Panc1 (cell line): ENCODE results near the gene SPAG6. TPM values are rescaled to one million over a fixed set of nuclear protein-coding genes. Genes with fewer than 3 reads are reported as not detected.

ENCODE experiments used
- ATAC-seq: fragments of 200-7000 bp; cut with Tn5 transposase; 2 replicates; pipeline ENCODE4 v1.9.1; 2020; ENCODE audit warnings: mild to moderate bottlenecking, moderate library complexity
- BruUV-seq: library from RNA; stranded (reverse); fragments of 400-500 nt; replicated peaks from 2 replicates; lab custom pipeline; 2021; lab: Mats Ljungman, UMichigan
- CTCF ChIA-PET: fragments of 300-600 bp; sonication (Branson Sonifier 250); formaldehyde crosslinking; loops from one replicate; lab custom pipeline; 2022; ENCODE audit warnings: antibody characterized with exemption; lab: Charles Lee
- POLR2A ChIA-PET: fragments of 300-600 bp; sonication (Branson Sonifier 250); formaldehyde crosslinking; loops from one replicate; lab custom pipeline; 2022; ENCODE audit warnings: antibody characterized with exemption; lab: Charles Lee
- DNase-seq: peaks from one replicate; pipeline ENCODE4 v3.0.0-alpha.2; 2010; ENCODE audit warnings: low read depth, low spot score
- H3K27ac ChIP-seq: 2 replicates; pipeline ENCODE4 v1.5.1; 2011; ENCODE audit warnings: mild to moderate bottlenecking, low read length, inconsistent platforms
- H3K27me3 ChIP-seq: fragments of 200-500 bp; sonication (Bioruptor generic); 2 replicates; pipeline ENCODE4 v1.6.0; 2014; ENCODE audit warnings: low read length, inconsistent platforms; ENCODE audit not compliant: control insufficient read depth, insufficient read depth
- H3K36me3 ChIP-seq: fragments of 200-500 bp; sonication (Bioruptor generic); 2 replicates; pipeline ENCODE4 v1.5.1; 2014; ENCODE audit warnings: inconsistent platforms, mild to moderate bottlenecking, low read length, moderate library complexity; ENCODE audit not compliant: control insufficient read depth, insufficient read depth
- H3K4me1 ChIP-seq: 2 replicates; pipeline ENCODE4 v1.5.1; 2011; ENCODE audit warnings: inconsistent platforms, mild to moderate bottlenecking, low read length, moderate library complexity; ENCODE audit not compliant: control insufficient read depth, insufficient read depth
- H3K4me3 ChIP-seq, 2 experiments: 2 replicates each; pipeline ENCODE4 v1.5.1; 2011 to 2012; ENCODE audit warnings: low read depth in 2 of 2, low read length in 2 of 2, mild to moderate bottlenecking in 2 of 2, inconsistent platforms in 1 of 2, moderate library complexity in 1 of 2
- H3K9me3 ChIP-seq: fragments of 200-500 bp; sonication (Bioruptor generic); 2 replicates; pipeline ENCODE4 v1.5.1; 2014; ENCODE audit warnings: low read depth, mild to moderate bottlenecking, inconsistent platforms, low read length, moderate library complexity; ENCODE audit not compliant: control insufficient read depth, insufficient read depth
- POLR2AphosphoS5 ChIP-seq: IDR thresholded peaks from 2 replicates; pipeline ENCODE4 v1.6.1; 2012; ENCODE audit warnings: mild to moderate bottlenecking, low read depth, low read length, moderate library complexity
- SIN3A ChIP-seq: IDR thresholded peaks from 2 replicates; pipeline ENCODE4 v1.6.1; 2012; ENCODE audit warnings: low read depth, mild to moderate bottlenecking, low read length, moderate library complexity, borderline replicate concordance; ENCODE audit not compliant: insufficient read depth
- TCF7L2 ChIP-seq: IDR thresholded peaks from 2 replicates; pipeline ENCODE4 v1.6.1; 2011; ENCODE audit warnings: mild to moderate bottlenecking, low read depth, low read length, inconsistent platforms
- in situ Hi-C: cut with HindIII; loops from 2 replicates; pipeline ENCODE4 v1.10.0; 2016; ENCODE audit warnings: low sequenced_read_pairs, low pct_unique_long_range_greater_than_20kb
- intact Hi-C: fragments of 100-400 bp; cut with micrococcal nuclease; formaldehyde crosslinking; loops from one replicate; pipeline ENCODE4 v1.10.0; 2022; ENCODE audit not compliant: unreplicated experiment
- total RNA-seq: library from RNA; stranded (reverse); gene quantifications from one replicate; pipeline ENCODE4 v1.2.1, GENCODE V29; 2021; ENCODE audit not compliant: unreplicated experiment
- TF ChIP-seq, protein P1 (sequence below), 2 experiments: IDR thresholded peaks; 2 replicates each; pipeline ENCODE4 v1.6.1; 2011 to 2012; ENCODE audit warnings: low read depth in 2 of 2, control low read depth in 1 of 2, low read length in 1 of 2, mild to moderate bottlenecking in 1 of 2, moderate library complexity in 1 of 2; ENCODE audit not compliant: insufficient read depth in 1 of 2
- TF ChIP-seq, protein P2 (sequence below): fragments of 450-650 bp; IDR thresholded peaks from 2 replicates; pipeline ENCODE4 v1.5.1; 2017; ENCODE audit warnings: mild to moderate bottlenecking

Gene SPAG6
- total RNA-seq, 1 experiment from 2014 or later = not detected

DNA sequence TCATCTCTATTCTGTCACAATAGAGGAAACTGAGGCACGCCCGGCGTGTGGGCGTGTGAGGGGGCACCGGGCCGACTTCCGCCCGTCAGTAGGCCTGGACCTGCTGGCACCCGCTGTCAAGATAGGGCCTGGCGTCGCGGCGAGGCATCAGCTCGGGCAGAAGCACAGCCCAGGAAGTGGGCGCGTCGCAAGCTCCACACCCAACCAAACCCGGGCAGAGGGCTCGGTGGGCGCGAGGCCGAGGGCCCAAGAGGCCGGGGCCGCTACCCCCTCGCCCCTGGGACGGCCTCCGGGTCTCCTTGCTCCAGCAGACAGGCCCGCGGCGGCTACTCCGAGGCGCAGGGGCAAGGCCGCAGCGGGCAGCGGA lies 91.2 kb downstream of the SPAG6 start:
- no TSS peak for BruUV-seq

DNA sequence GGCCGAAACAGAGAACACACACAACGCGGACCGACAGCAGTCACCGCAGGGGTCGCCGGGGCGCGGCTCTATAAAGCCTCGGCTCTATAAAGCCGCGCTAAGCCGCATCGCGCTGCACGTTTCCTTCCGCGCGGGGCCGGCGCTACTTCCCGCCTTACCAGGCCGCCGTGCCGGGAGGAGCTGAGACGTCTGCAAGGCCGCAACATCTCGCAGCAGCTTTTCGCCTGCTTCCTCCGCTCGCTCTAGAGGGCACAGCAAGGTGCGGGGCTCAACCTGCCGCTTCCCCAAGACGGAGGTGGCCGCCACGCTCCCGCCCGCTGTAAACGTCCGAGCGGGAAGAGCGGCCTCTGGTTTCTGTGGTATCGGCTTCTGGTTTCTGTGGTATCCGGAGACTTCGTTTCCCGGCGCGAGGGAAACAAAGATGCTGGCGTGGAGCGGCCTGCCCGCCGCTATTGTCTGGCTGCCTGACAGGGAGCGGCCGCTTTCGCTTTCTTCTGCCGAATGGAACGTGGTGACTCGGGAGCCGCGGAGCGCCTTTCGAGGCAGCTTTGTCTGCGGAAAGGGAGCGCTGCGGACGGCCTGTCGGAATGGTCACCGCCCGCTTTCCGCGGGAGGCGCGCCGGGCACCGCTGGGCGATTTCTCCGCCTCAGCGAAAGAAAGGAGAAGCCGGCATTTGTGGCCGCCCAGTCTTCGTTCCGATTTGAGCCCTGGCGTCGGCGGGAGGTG lies 91.8 kb downstream of the SPAG6 start:
- Histone ChIP-seq H3K4me3 (peak overlapping the region; percentile 59 to 73), H3K9me3 (no peaks in the 10 kb centered on the region), H3K27me3 (no peaks in the 10 kb centered on the region), H3K27ac (peak overlapping the region; percentile 75), H3K4me1 (peaks cover 4% of the 10 kb centered on the region; the same call in 1 of the 2 replicates), H3K36me3 (no peaks in the 10 kb centered on the region)
- POLR2A ChIA-PET = interaction anchor here (0.6 kb wide), 2 partner anchors 187 to 834 kb away, joined by 3 read pairs; no protein-coding TSS in a partner anchor
- TF ChIP-seq SIN3A (0 out of 2 replicates have a peak, but pooled peaks have one; percentile 66), TCF7L2 (peak; percentile 99), POLR2AphosphoS5 (peak; percentile 41; the same call in 1 of the 2 replicates)
- TF ChIP-seq, protein P1, sequence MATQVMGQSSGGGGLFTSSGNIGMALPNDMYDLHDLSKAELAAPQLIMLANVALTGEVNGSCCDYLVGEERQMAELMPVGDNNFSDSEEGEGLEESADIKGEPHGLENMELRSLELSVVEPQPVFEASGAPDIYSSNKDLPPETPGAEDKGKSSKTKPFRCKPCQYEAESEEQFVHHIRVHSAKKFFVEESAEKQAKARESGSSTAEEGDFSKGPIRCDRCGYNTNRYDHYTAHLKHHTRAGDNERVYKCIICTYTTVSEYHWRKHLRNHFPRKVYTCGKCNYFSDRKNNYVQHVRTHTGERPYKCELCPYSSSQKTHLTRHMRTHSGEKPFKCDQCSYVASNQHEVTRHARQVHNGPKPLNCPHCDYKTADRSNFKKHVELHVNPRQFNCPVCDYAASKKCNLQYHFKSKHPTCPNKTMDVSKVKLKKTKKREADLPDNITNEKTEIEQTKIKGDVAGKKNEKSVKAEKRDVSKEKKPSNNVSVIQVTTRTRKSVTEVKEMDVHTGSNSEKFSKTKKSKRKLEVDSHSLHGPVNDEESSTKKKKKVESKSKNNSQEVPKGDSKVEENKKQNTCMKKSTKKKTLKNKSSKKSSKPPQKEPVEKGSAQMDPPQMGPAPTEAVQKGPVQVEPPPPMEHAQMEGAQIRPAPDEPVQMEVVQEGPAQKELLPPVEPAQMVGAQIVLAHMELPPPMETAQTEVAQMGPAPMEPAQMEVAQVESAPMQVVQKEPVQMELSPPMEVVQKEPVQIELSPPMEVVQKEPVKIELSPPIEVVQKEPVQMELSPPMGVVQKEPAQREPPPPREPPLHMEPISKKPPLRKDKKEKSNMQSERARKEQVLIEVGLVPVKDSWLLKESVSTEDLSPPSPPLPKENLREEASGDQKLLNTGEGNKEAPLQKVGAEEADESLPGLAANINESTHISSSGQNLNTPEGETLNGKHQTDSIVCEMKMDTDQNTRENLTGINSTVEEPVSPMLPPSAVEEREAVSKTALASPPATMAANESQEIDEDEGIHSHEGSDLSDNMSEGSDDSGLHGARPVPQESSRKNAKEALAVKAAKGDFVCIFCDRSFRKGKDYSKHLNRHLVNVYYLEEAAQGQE (IDR thresholded peaks at IDR 0.05; ENCODE audit: insufficient read depth in 1 of 2, low read depth in 2 of 2, low read length in 1 of 2) = peak in 1 of 2 experiments; percentile 42; a peak in 1 of 4 replicates
- TF ChIP-seq, protein P2, sequence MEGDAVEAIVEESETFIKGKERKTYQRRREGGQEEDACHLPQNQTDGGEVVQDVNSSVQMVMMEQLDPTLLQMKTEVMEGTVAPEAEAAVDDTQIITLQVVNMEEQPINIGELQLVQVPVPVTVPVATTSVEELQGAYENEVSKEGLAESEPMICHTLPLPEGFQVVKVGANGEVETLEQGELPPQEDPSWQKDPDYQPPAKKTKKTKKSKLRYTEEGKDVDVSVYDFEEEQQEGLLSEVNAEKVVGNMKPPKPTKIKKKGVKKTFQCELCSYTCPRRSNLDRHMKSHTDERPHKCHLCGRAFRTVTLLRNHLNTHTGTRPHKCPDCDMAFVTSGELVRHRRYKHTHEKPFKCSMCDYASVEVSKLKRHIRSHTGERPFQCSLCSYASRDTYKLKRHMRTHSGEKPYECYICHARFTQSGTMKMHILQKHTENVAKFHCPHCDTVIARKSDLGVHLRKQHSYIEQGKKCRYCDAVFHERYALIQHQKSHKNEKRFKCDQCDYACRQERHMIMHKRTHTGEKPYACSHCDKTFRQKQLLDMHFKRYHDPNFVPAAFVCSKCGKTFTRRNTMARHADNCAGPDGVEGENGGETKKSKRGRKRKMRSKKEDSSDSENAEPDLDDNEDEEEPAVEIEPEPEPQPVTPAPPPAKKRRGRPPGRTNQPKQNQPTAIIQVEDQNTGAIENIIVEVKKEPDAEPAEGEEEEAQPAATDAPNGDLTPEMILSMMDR = no peak
- DNase-seq (no peak), ATAC-seq (peak; percentile 91)
- BruUV-seq = no TSS peak
- CTCF ChIA-PET = no interaction called here
- in situ Hi-C loops (no loop called here), intact Hi-C loops (no loop called here)

More for the DNA sequence above, 91.2 kb downstream of the SPAG6 start:
- H3K9me3 ChIP-seq = no peaks in the 10 kb centered on the region
- in situ Hi-C loops = no loop called here
- CTCF ChIA-PET = no interaction called here
- POLR2A ChIA-PET = no interaction called here
- ATAC-seq = peak; percentile 64
- no peak for DNase-seq
- H3K36me3 ChIP-seq = no peaks in the 10 kb centered on the region
- H3K4me3 ChIP-seq = peak overlapping the region; percentile 59 to 73
- peaks cover 4% of the 10 kb centered on the region; the same call in 1 of the 2 replicates for H3K4me1 ChIP-seq
- no peaks in the 10 kb centered on the region for H3K27me3 ChIP-seq
- TF ChIP-seq POLR2AphosphoS5 (no peak), TCF7L2 (no peak), SIN3A (no peak)
- TF ChIP-seq, protein P2 = no peak
- TF ChIP-seq, protein P1 (IDR thresholded peaks at IDR 0.05; ENCODE audit: insufficient read depth in 1 of 2, low read depth in 2 of 2, low read length in 1 of 2) = no peak
- intact Hi-C loops = no loop called here
- H3K27ac ChIP-seq = peak overlapping the region; percentile 59
